ENCODE measurements around the gene FABP2.
"Not testable (repeated sequence)": the region's sequence is repeated elsewhere in the genome, so short reads cannot be mapped to it uniquely, and the experiment has no call there.

FABP2 gene

DNA sequence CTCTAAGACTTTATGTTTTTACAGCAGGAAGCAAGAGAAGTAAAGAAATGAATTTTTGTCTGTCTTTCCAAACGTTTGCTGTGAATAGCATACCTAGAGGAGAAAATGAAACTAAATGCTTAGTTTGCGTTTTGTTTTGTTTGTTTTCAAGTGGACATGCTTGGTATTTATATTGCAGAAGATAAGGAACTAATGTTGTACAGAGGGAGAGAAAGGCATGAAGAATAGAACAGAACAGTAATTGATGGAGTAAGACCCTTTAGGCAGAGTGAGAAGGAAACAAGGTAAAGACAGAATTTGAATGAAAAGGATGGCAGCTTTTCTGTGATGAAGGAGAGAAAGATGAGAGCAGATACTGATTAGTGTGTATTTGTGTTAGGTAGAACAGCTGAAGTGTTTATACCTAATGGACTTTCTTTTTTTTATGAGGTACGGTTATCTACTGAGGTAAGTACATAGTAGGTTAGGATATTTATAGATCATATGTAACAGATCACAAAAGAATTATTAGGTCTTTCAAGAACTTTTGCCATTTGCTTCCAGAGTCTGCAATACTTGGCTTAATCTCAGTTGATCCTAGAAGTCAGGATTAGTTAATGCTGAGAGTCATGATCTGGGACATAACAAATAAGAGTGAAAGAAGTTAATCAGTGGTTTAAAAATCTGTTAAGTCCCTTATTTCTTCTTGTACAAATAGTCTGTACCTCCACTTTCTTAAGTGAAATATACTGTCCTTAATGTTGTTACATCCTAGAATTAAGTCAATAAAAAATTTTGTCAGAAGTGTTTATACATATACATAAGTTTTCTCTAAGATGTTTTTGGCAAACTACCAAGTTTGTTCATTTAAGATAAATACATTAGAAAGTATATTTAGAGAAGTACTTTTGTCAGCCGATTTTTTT, 36.8 kb downstream of the FABP2 start:
- Histone ChIP-seq H3K27ac (ENCODE audit: low read length) (no peak overlapping the region), H3K9me3 (ENCODE audit: control insufficient read depth, low read depth, low read length) (no peaks in the 10 kb centered on the region), H3K36me3 (ENCODE audit: control insufficient read depth, low read depth, low read length) (no peaks in the 10 kb centered on the region), H3K9ac (ENCODE audit: low read length) (no peak overlapping the region), H3K4me3 (ENCODE audit: low read length) (no peak overlapping the region), H3K27me3 (ENCODE audit: control insufficient read depth, insufficient read depth, low read length) (no peaks in the 10 kb centered on the region), H3K4me1 (ENCODE audit: control insufficient read depth, low read depth, low read length) (peaks cover 5% of the 10 kb centered on the region)

DNA sequence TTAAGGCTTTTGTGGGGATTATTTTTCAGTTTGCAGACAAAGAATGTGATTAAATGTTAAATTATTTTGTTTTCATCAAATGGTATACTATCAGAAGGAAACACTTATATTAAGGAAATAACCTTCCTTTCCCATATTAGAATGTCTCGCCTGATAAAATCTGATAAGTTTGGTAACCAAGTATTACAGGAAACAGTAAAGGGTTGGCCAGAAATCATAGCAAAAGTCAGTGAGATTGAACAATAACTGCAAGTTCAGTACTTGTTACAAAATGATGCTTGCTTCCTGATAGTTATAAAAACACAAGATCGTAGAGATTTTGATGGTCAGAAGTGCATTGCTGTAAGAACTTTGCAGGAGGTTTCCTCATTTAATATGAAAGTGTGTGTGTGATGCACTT, 40.5 kb downstream of the FABP2 start:
- H3K4me3 ChIP-seq (ENCODE audit: low read length), result no peak overlapping the region
- H3K27me3 ChIP-seq (ENCODE audit: control insufficient read depth, insufficient read depth, low read length), result no peaks in the 10 kb centered on the region
- H3K9me3 ChIP-seq (ENCODE audit: control insufficient read depth, low read depth, low read length), result no peaks in the 10 kb centered on the region
- no peak overlapping the region for H3K9ac ChIP-seq (ENCODE audit: low read length)
- H3K36me3 ChIP-seq (ENCODE audit: control insufficient read depth, low read depth, low read length), result no peaks in the 10 kb centered on the region
- no peak overlapping the region for H3K27ac ChIP-seq (ENCODE audit: low read length)
- peaks cover 9% of the 10 kb centered on the region for H3K4me1 ChIP-seq (ENCODE audit: control insufficient read depth, low read depth, low read length)

DNA sequence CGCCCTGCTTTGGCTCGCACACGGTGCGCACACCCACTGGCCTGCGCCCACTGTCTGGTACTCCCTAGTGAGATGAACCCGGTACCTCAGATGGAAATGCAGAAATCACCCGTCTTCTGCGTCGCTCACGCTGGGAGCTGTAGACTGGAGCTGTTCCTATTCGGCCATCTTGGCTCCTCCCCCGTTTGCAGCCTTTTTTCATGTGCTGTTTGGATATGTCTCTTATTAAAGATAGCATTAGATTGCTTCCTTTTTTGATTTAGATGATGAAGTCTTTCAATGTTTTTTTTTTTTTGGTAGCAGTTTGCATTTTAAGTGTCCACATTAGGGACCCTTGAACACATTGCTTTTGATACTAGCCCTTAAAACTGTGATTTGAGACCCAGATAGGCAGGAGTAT, 42.0 kb downstream of the FABP2 start:
- not testable (repeated sequence) for H3K27me3 ChIP-seq (ENCODE audit: control insufficient read depth, insufficient read depth, low read length); H3K4me1 ChIP-seq (ENCODE audit: control insufficient read depth, low read depth, low read length); H3K9me3 ChIP-seq (ENCODE audit: control insufficient read depth, low read depth, low read length); H3K36me3 ChIP-seq (ENCODE audit: control insufficient read depth, low read depth, low read length); H3K4me3 ChIP-seq (ENCODE audit: low read length); H3K9ac ChIP-seq (ENCODE audit: low read length)
- H3K27ac ChIP-seq (ENCODE audit: low read length), result peak overlapping the region; percentile 10

DNA sequence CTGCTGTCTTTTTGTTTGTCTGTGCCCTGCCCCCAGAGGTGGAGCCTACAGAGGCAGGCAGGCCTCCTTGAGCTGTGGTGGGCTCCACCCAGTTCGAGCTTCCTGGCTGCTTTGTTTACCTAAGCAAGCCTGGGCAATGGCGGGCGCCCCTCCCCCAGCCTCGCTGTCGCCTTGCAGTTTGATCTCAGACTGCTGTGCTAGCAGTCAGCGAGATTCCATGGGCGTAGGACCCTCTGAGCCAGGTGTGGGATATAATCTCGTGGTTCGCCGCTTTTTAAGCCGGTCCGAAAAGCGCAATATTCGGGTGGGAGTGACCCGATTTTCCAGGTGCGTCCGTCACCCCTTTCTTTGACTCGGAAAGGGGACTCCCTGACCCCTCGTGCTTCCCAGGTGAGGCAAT, 42.4 kb downstream of the FABP2 start:
- not testable (repeated sequence) for H3K4me1 ChIP-seq (ENCODE audit: control insufficient read depth, low read depth, low read length); H3K36me3 ChIP-seq (ENCODE audit: control insufficient read depth, low read depth, low read length); H3K4me3 ChIP-seq (ENCODE audit: low read length); H3K9me3 ChIP-seq (ENCODE audit: control insufficient read depth, low read depth, low read length); H3K9ac ChIP-seq (ENCODE audit: low read length); H3K27me3 ChIP-seq (ENCODE audit: control insufficient read depth, insufficient read depth, low read length)
- H3K27ac ChIP-seq (ENCODE audit: low read length), result peak overlapping the region; percentile 10

DNA sequence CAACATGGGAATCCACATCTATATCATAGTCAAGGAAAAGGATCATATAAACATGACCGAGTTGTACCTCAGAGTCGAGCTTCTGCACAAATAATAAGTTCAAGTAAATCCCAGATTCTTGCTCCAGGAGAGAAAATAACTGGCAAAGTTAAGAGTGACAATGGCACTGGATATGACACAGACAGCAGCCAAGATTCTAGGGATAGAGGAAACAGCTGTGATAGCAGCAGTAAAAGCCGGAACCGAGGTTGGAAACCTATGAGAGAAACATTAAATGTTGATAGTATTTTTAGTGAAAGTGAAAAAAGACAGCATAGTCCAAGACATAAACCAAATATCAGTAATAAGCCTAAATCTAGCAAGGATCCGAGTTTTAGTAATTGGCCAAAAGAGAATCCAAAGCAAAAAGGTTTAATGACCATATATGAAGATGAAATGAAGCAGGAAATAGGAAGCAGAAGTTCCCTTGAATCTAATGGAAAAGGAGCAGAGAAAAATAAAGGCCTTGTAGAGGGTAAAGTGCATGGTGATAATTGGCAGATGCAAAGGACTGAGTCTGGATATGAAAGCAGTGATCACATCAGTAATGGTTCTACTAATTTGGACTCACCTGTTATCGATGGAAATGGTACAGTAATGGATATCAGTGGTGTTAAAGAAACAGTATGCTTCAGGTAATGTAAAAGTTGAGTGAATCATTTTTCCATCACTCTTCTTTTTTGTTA, 50.4 kb downstream of the FABP2 start:
- no peaks in the 10 kb centered on the region for H3K27me3 ChIP-seq (ENCODE audit: control insufficient read depth, insufficient read depth, low read length)
- H3K27ac ChIP-seq (ENCODE audit: low read length), result no peak overlapping the region
- peaks cover 12% of the 10 kb centered on the region for H3K36me3 ChIP-seq (ENCODE audit: control insufficient read depth, low read depth, low read length)

DNA sequence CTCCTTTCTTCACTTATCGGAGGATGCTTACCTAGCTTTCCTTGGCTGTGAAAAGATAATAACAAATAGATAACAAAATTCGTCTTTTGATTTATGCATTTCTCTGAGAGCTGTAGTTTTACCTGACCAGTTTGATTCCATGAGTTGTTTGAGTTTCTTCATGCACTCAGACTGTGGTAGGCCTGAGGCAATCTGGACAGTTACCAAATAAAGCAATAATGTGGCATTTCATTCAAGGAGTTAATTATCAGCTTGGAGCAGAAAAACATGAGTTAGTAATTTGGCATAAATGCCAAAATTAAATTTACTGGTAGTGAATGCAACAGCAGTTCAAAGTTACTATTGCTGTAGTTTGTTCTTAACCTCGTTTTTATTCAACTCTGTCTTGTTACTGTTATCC, 53.5 kb downstream of the FABP2 start:
- no peaks in the 10 kb centered on the region for H3K4me1 ChIP-seq (ENCODE audit: control insufficient read depth, low read depth, low read length)
- no peaks in the 10 kb centered on the region for H3K9me3 ChIP-seq (ENCODE audit: control insufficient read depth, low read depth, low read length)
- no peak overlapping the region for H3K4me3 ChIP-seq (ENCODE audit: low read length)
- no peak overlapping the region for H3K27ac ChIP-seq (ENCODE audit: low read length)
- no peaks in the 10 kb centered on the region for H3K27me3 ChIP-seq (ENCODE audit: control insufficient read depth, insufficient read depth, low read length)
- peaks cover 12% of the 10 kb centered on the region for H3K36me3 ChIP-seq (ENCODE audit: control insufficient read depth, low read depth, low read length)
- H3K9ac ChIP-seq (ENCODE audit: low read length), result no peak overlapping the region

More for the DNA sequence above, 50.4 kb downstream of the FABP2 start:
- Histone ChIP-seq H3K4me3 (ENCODE audit: low read length) (no peak overlapping the region), H3K4me1 (ENCODE audit: control insufficient read depth, low read depth, low read length) (no peaks in the 10 kb centered on the region), H3K9ac (ENCODE audit: low read length) (no peak overlapping the region), H3K9me3 (ENCODE audit: control insufficient read depth, low read depth, low read length) (no peaks in the 10 kb centered on the region)

Data from iPS-18a (cell line).